Smooth muscle cell of the brain vasculature (primary cell): ENCODE measurements around the gene UMPS.

ENCODE experiments used
- DNase-seq: peaks from one replicate; pipeline ENCODE4 v3.0.0-alpha.2; 2012; ENCODE audit warnings: low read depth, low spot score

Gene UMPS

DNA sequence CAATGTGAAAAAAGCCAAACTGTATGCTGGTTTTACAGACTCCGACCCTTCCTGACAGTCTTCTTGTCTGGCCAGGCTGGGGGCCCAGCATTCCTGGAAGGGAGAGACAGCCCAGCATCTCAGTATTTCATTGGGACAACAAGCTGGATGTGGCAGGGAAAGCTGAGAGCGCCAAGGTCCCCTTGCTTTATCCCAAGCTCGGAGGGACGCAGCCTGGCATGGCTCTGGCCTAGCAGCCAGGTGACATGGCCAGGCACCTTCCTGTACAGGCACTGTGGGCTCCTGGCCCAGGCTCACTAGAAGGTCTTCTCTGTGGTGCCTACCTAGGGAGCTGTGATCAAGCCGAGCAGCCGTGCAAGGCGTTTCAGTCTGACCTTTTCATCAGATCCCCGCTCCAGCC, 33.0 kb downstream of the UMPS start:
- no peak for DNase-seq

DNA sequence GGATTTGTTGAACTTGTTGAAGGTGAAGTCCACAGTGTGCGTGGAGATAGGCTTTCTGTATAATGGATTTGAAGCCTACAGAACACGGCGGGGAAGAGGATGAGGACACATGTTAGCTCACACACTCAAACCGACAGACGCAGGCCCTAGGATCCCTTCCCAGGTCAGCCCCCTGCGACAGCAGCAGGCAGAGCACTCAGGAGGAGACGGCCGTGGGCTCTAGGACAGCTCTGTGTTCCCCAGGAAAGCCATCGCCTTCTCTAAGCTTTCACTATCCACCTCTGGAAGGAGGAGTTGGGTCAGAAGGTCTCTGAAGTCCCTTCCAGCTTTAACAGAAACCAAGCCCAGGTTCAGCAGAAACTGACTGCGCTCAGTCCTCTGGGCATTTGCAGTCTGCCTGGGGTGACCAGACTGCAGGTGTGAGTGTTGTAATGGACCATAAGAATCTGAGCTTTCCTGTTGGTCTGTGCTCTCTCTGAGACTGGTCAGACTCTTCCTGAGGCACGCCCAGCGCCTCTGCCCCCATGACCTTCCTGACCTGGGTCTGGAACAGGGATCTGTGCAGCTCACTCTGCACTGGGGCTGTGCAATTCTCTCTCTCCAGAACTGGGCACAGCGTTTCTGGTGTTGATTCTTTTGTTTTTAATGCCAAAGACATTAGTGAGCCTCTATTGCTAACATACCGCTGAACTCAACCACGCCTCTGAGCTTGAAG, 33.5 kb downstream of the UMPS start:
- no peak for DNase-seq

DNA sequence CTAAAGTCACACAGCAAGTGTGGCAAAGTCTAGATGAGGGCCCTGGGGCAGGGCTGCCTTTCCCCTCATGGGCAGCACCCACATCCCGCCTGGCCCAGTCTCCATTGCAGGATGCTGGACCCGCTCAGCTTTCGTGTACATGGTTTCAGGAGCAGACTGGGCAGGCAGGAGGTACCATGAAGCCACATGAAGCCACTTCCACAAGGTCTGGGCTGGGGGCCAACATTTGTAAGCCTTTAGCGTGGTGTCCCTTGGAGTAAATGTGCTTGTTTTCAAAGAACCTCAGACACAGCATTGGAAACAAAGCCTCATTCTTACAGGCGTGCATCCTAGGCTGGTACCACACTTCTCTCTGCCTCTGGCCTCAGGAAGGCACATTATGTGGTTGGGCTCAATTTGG, 34.5 kb downstream of the UMPS start:
- DNase-seq = no peak

DNA sequence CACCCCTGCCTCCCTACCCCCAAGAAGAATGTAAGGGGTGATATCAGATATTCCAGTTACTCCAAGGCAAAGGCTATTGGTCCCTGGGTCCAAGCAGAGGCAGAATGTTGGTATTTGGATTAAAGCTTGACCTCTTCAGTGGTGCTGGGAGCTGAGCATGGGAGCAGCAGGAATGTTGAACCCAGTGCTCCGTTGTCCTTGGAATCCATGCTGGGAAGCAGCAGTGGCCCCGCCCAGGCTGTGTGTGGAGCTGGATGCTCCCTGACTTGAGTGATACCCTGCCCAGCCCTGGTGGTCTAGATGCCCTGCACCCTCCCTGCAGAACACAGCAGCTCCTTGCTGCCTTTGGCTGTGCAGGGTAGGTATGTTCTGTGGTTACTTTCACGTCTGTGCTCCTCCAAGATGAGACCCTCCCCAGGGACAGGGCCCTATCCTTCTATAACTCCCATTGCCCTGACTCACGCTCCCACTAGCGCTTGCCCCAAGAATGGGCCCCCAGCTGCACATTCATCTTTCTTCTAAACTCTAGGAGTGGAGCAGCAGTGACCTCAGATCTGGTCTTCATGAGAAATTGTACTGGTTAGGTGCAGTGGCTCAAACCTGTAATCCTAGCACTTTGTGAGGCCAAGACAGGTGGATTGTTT, 35.1 kb downstream of the UMPS start:
- DNase-seq = no peak

DNA sequence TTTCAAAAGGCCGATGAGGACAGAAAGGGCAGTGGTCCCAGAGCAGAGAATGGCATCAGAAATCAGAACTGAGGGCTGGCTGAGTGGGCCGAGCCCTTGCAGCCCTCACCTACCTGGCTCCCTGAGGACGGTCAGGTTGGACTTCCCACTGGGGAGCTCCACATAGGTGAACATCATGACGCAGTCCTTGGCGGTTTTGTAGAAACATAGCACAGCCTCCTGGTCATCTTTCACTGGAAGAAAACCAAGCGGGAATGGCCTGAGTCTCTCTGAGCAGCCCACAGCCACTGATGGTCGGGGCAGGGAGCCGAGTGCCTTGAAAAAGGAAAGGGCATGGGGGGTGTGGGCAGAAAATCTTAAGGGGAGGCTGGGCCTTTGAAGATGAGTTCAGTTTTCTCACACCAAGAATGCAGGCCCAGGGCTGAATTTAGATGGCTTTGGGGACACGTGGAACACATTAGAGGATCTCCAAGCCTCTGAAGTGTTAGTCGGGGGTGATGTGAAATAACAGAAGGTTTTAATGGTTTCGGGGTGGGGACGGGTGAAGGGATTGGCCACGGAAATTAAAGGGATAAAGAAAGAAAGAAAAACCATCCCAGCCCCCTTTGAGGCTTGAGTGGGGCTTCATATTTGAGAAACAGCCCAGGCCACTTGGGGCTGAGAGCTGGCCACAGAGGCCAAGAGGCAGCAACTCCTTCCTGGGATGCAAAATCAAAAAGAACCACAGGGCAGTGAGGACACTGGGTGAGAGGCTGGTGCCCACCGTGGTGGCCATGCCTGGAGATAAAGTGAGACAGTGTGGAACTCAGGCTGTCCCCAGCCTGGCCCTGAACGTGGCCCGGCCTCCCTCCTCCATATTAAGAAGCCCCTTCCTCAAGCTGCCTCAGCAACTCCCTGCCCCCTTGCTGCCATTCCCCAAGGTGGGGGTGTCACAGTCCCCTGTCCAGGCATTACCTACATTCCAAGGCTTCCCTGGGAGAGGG, 36.2 kb downstream of the UMPS start:
- no peak for DNase-seq

DNA sequence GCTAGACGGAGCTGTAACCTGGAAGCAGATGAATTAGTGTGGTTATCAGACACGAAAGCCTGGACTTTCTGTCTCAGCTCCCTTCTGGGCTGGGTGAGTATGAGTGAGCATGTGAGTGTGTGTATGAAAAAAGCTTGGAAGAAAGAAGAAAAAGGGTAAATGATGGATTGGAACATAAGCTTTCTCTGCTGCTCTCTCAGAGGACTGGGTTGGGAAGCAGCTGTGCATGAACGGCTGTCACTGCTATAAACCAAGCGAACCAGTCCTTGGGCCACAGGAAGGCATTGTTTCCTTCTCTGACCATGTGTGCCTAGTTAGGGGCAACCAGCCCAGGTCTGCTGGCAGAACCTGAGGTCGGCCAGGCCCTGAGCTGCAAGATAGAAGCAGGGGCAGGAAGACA, 37.0 kb downstream of the UMPS start:
- no peak for DNase-seq

DNA sequence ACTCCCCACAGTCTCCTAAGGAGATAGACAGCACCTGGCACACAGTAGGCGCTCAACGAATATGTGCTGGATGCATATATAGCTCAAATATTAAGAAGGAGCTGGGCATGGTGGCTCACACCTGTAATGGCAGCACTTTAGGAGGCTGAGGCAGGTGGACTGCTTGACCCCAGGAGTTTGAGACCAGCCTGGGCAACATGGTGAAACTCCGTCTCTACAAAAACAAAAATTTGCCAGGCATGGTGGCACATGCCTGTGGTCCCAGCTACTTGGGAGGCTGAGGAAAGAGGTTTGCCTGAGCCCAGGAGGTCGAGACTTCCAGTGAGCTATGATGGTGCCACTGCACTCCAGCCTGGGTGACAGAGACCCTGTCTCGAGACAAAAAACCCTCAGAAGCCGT, 37.4 kb downstream of the UMPS start:
- no peak for DNase-seq

DNA sequence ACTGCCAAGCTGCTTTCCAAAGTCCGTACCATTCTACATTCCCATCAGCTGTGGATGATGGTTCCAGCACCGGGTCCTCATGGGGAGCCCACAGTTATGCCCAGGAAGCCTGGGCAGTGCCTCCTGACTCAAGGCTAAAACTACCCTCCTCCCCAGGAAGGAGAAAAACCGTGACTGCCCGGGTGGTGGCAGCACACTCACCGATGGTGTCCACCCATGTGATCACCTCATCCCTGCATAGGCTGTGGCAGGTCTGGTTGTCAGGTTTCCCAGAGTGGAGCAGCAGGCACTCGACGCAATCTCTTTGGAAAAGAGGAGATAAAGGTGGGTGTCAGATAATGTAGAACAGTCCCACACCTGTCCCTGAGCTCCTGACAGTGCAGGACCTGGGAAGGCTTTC, 38.6 kb downstream of the UMPS start:
- no peak for DNase-seq

DNA sequence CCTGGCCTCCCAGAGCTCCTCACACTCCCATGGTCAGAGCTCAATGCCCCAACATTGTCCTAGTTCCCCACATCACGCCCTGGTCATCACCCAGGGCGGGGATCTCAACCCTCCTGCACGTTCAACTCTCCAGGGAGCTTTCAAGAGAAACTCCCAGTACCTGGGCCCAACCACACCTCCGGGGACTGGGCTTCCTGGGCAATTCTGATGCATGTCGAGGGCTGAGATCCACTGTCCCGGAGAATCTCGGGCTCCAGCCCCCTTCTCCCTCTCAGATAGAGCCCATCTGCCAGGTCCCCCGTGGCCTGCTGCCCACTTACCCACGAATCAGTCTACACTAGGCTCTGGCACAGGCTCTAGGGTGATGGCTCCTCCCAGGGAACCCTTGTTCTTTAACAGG, 39.2 kb downstream of the UMPS start:
- no peak for DNase-seq

DNA sequence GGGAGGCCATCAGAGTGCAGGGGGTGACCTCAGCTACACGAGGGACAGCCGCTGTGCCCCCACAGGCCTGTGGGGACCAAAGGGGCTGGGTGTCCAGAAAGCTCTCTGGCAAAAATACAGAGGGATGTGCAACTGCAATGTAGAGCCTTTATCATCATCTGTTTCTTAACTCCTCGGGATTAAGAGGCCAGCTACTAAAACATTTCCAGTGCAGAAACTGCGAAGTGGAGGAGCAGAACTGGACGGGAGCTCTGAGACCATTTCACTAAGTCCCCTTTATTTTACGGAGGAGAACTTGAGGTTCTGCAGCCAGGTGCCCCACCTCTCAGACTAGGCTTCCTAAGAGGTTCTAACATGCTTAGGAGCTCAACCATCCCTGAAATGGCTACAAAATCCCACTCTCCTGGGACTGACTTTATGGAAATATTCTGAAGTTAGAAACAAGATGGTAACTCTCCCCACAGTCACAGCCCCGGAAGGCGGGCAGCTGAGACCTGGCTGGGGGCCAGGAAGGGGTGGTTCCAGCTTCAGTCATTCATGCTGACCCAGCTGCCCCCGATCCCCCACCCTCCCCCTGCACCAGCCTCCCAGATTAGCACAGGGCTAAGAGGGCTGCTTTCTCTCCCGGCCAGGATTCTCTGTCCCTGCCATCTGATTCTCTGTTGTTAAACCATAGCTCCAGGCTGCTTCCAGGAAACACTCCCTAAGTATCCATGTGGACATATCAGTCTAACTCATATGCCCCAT, 40.3 kb downstream of the UMPS start:
- no peak for DNase-seq

DNA sequence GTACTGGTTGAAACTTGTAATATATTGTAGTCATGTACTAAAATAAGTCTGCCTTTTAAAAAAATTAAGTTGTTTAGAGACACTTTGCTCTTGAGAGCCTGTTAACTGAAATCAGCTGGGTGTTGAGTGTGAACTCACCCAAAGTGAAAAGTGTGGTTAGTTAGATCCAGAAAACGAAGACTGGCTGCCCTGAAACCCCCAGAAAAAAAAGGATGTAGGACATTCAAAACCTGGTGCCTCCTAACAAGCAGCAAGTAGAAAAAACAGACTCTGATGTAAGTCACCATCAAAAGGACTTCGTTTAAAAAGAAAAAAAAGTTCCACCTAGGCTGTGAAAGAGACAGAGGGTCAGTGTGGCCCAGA, 40.8 kb downstream of the UMPS start:
- no peak for DNase-seq

DNA sequence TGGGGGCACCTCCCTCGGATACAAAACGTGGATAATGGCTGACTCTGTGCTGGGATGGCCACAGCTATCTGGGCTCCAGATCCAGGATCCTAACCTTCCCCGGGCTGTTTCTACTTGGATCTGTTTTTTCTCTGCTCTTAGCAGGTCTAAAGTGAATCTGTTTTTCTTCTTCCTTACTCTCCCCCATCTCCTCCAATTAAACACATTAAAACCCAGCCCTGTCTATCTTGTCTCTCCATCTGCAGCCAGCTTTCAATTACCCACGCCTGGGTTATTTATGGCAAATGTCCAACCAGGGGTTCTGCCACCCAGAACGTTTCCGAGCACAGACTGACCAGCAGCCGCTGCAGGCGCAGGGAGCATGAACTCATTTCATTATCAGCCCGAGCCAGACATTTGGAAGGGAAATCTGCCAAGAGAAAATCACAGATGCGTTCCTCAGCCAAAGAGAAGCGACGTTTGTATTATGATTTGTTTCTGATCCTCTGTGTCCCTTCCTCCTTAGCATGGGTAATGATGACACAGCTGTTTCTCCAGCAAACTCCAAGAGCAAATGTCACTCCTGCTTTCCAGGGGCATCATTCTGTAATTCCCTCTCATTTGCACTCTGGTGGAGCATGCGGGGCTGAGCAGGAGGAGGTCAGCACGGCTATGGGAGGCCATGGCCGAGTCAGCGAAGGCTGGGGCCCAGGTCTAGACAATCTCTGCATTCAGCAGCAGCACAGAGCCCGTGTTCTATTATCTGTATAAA, 42.0 kb downstream of the UMPS start:
- no peak for DNase-seq

DNA sequence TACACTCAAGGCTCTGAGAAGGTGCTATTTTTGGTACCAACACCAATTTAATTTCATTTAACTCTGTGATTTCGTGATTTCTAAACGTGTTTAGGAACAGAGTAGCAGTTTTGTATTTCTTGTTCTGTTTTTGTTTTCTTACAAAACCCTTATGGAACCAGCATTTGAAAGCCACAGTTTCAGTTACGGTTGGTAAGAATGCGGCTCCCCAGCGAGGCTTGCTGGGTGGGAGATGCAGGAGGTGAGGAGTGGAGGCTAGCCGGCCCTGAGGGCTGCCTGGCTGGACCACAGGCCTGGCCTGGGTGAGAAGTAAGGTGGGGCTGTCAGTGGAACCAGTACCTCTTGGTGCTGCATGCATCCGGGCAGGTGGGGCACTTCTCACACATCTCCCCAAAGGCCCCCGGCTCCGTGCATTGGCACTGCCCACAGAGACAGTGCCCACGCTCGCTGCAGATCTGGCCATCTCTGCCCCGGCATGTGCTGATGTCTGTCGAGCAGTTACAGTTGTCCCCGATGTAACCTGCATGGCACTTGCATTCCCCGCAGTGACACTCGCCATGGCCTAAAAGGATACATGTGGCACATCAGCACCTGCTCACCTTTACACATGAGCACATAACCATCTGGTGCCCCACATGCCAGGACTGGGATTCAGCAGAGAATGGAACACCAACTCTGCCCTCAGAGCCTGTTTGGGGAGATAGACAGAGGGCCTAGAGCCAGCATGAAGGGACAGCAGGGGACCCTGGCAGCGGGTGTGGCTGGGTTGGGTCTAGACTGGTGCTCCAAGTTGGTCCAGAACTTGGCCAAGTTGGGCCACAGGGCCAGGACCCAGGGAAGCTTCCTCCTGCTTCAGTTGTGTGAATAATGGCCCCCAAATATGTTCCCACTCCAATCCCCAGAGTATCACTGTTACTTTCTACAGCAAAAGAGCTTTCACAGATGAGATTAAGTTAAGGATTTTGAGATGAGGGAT, 43.4 kb downstream of the UMPS start:
- DNase-seq = no peak

DNA sequence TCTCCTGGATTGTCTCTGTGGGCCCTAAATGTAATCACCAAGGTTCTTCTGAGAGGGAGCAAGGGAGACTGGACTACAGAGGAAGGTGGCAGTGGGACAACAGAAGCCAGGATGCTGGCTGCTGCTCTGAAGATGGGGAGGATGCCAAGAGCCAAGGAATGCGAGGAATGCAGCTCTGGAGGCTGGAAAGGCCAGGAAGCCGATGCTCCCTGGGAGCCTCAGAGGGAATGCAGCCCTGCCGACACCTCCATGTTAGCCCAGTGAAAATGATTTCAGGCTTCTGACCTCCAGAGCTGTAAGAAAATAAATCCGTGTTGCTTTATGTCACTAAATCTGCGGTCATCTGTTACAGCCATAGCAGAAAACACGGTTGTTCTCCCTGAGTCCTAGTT, 44.1 kb downstream of the UMPS start:
- no peak for DNase-seq

DNA sequence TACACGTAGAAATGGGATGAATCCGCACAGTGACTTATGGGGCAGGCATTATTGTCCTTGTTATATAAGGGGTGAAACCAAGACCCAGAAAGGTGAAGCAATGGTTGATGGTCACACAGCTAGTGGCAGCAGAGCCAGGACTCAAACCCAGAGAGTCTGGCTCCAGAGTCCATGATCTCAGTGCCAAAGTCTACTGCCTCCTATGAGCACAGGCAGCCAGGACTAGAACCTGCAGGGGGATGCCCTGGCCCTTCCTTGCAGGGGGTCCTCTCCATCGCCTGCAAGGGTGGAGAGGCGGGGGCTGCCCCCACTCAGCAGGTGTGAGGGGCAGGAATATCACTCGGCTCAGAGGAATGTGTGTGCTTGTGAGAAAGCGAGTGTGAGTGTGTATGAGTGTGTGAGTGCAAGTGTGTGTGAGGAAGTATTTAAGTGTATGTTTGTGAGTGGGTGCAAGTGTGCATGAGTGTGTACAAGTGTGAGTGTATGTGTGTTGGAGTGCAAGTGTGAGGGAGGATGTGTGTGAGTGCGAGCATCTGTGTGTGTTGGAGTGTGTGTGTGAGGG, 44.7 kb downstream of the UMPS start:
- DNase-seq = no peak

DNA sequence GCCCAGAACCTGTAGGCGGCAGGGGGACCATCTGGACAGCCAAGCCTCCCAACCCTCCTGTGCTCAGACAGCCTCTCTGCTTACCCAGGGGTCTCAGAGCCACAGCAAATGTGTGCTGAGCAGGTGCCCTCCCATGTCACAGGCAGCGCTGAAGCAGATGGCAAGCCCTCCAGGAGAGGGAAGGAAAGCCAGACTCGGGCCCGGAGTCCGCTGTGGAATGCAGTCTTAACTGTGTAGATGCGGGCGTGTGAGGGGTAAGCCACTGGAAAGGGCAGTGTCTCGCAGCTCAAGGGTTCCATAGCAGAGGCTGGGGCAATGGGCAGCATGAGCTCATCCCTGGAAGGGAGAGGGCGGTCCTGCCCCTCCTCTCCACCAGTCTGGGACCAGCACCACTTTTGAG, 45.6 kb downstream of the UMPS start:
- no peak for DNase-seq

DNA sequence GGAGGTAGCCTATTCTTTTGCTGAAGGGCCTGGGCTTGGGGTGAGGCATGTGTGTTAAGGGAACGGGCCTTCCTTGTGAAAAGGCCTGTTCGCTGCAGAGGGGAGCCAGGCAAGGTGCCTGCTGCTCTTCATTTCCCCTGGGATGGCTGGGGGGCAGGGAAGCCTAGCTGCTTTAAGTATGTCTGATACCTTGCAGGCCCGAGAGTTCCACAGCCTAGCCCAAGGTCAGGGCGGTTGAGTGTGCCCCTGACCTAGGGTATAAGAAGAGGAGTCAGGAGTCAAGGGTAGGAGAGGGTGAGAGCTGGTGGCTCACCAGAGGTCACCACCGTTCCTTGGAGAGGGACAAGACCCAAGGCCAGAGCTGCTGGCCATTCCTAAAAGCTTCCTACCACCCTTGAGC, 46.6 kb downstream of the UMPS start:
- DNase-seq = no peak

DNA sequence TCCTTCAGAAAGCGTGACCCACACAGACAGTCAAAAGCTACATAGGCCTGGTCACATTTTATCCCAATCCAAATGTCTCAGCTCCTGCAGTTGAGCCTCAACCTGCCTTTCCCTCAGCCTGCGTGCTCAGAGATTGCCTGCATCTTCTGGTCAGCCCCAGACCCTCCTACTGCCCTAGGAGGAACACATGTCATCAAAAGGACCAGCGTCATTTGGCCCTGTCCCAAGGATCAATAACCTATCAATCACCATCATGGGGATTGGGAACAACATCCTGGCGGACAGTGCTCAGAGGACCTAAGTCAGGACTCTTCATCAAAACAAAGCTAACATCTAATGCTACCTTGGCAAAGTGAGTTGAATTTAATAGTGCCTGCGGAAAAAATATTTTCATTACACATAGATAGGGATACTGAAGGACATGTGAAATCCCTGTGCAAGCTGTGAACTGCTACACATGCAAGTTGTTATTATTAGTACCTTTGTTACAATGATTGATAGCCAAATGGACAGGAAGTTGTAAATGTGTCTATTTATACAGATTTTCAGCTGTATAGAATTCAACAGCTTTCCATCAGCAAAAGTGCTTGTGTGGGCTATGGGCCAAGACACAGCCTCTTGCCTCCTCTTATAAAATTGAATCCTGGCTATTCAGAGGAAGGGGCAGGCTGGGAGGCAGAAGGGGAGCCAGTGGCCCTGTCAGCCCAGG, 47.7 kb downstream of the UMPS start:
- no peak for DNase-seq

DNA sequence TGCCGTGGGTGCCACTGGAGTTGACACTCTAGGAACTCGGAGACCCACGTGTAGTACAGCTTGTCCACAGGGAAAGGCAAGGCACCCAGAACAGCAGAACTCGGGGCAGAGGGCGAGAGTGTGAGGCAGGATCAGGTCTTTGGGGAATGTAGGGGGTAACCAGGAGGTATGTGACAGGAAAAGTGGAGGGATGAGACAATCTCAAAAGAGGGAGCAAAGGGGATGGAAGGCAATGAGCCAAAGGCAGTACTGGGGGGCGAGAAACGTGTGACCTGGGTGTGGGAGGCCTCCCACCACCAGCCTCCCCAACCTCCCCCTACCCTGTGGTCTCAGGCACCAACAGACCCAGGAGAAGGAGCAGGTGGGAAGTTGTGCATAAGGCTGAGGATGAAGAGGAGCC, 48.9 kb downstream of the UMPS start:
- DNase-seq = no peak
